Mesenteric fat pad (tissue), 1 donor: ENCODE data around the gene ARFGAP2. TPM values are rescaled to one million over a fixed set of nuclear protein-coding genes. Genes with fewer than 3 reads are reported as not detected.

Experiments
- microRNA-seq: library from miRNA; unstranded; fragments of <30 nt; microRNA quantifications from one replicate; pipeline ENCODE4 v1.2.0, GENCODE V29; 2020; ENCODE audit warnings: borderline number of aligned reads
- total RNA-seq: library from RNA; stranded (reverse); fragmentation: NEBNext Ultra II Directional; extraction: Animal tissue kit (Norgen Biotek cat#: 25700); gene quantifications from one replicate; pipeline ENCODE4 v1.2.1, GENCODE V29; 2021
- donor health status: DM: yes; HTN: yes; CAD: no.

The ARFGAP2 gene
- total RNA-seq, 1 donor from 2014 or later = 57.0 TPM

Small RNA genes lying within 50 kb of the gene (microRNA-seq; reads per million reads assigned to microRNA genes)
- gene MIR6745 = not detected

Other genes with a start within 250 kb of the ARFGAP2 start
- gene CSTPP1, start 240.1 kb downstream of the ARFGAP2 start, total RNA-seq = 15.3 TPM
- 14.9 TPM for gene PACSIN3, start 9.6 kb upstream of the ARFGAP2 start, total RNA-seq
- gene DDB2, start 38.1 kb upstream of the ARFGAP2 start, total RNA-seq = 21.0 TPM
- gene ACP2, start 71.9 kb upstream of the ARFGAP2 start, total RNA-seq = 38.2 TPM
- 73.2 TPM for gene NR1H3, start 81.1 kb upstream of the ARFGAP2 start, total RNA-seq
- 35.7 TPM for gene MADD, start 93.3 kb upstream of the ARFGAP2 start, total RNA-seq
- 0.48 TPM for gene MYBPC3, start 175.8 kb upstream of the ARFGAP2 start, total RNA-seq
- gene SPI1, start 201.7 kb upstream of the ARFGAP2 start, total RNA-seq = 74.7 TPM
- 49.7 TPM for gene SLC39A13, start 231.7 kb upstream of the ARFGAP2 start, total RNA-seq
- gene PSMC3, start 249.6 kb upstream of the ARFGAP2 start, total RNA-seq = 116 TPM